Liver (tissue), 9 donors: ENCODE results near the gene RPL35A. TPM values are rescaled to one million over a fixed set of nuclear protein-coding genes. Genes with fewer than 3 reads are reported as not detected.
A peak's percentile ranks its signal among the peaks of the same experiment; 100 is the strongest.

Experiments
- DNase-seq: peaks from one replicate; pipeline ENCODE4 v3.0.0-alpha.2; 2017; ENCODE audit warnings: low spot score
- H3K27ac ChIP-seq, 2 donors: one replicate each; pipeline ENCODE4 v1.7.0; 2013; ENCODE audit warnings: inconsistent platforms in 2 of 2, low read length in 2 of 2, control low read depth in 1 of 2, low read depth in 1 of 2, mild to moderate bottlenecking in 1 of 2
- H3K27me3 ChIP-seq, 4 donors: one replicate each; pipeline versions ENCODE4 v1.6.1 to v1.7.0; 2013; ENCODE audit warnings: low read length in 3 of 4, inconsistent platforms in 1 of 4, mild to moderate bottlenecking in 1 of 4, moderate library complexity in 1 of 4; ENCODE audit not compliant: control insufficient read depth in 4 of 4, insufficient read depth in 4 of 4
- H3K36me3 ChIP-seq, 4 donors: one replicate each; pipeline versions ENCODE4 v1.6.1 to v1.7.0; 2013; ENCODE audit warnings: low read length in 3 of 4, mild to moderate bottlenecking in 3 of 4, low read depth in 1 of 4, moderate library complexity in 1 of 4; ENCODE audit not compliant: control insufficient read depth in 4 of 4, insufficient read depth in 3 of 4
- H3K4me1 ChIP-seq, 4 donors: one replicate each; pipeline versions ENCODE4 v1.6.1 to v1.7.0; 2013; ENCODE audit warnings: low read length in 3 of 4, mild to moderate bottlenecking in 3 of 4, moderate library complexity in 1 of 4; ENCODE audit not compliant: control insufficient read depth in 4 of 4, insufficient read depth in 4 of 4
- H3K4me3 ChIP-seq, 3 donors: one replicate each; pipeline versions ENCODE4 v1.6.1 to v1.7.0; 2013; ENCODE audit warnings: low read length in 3 of 3, control low read depth in 1 of 3, low read depth in 1 of 3, mild to moderate bottlenecking in 1 of 3
- H3K9ac ChIP-seq, 2 donors: one replicate each; pipeline ENCODE4 v1.7.0; 2013; ENCODE audit warnings: low read length in 2 of 2, mild to moderate bottlenecking in 2 of 2, moderate library complexity in 2 of 2, control low read depth in 1 of 2, low read depth in 1 of 2
- H3K9me3 ChIP-seq, 4 donors: one replicate each; pipeline versions ENCODE4 v1.6.1 to v1.7.0; 2013; ENCODE audit warnings: low read length in 3 of 4; ENCODE audit not compliant: control insufficient read depth in 4 of 4
- EGR1 ChIP-seq, 2 donors: IDR thresholded peaks; 2 replicates each; pipeline ENCODE4 v1.6.1; 2016 to 2018; ENCODE audit warnings: antibody characterized with exemption in 2 of 2, low read depth in 2 of 2
- FOXA1 ChIP-seq: IDR thresholded peaks from 2 replicates; pipeline ENCODE4 v1.6.1; 2016; ENCODE audit warnings: antibody characterized with exemption
- FOXA2 ChIP-seq: IDR thresholded peaks from 2 replicates; pipeline ENCODE4 v1.6.1; 2016; ENCODE audit warnings: antibody characterized with exemption
- GABPA ChIP-seq, 2 donors: IDR thresholded peaks in 1 of 2; conservative IDR thresholded peaks in 1 of 2; 2 replicates each; pipeline ENCODE4 v1.6.1; 2016; ENCODE audit warnings: antibody characterized with exemption in 2 of 2, mild to moderate bottlenecking in 1 of 2, moderate library complexity in 1 of 2
- HNF4A ChIP-seq, 2 donors: conservative IDR thresholded peaks; 2 replicates each; pipeline ENCODE4 v1.6.1; 2016; ENCODE audit warnings: antibody characterized with exemption in 2 of 2, mild to moderate bottlenecking in 2 of 2
- HNF4G ChIP-seq: IDR thresholded peaks from 2 replicates; pipeline ENCODE4 v1.6.1; 2016; ENCODE audit warnings: antibody characterized with exemption
- JUND ChIP-seq, 2 donors: IDR thresholded peaks; 2 replicates each; pipeline ENCODE4 v1.6.1; 2016; ENCODE audit warnings: antibody characterized with exemption in 2 of 2
- NR2F2 ChIP-seq: IDR thresholded peaks from 2 replicates; pipeline ENCODE4 v1.6.1; 2016; ENCODE audit warnings: antibody characterized with exemption
- RAD21 ChIP-seq, 2 donors: IDR thresholded peaks; 2 replicates each; pipeline ENCODE4 v1.6.1; 2016; ENCODE audit warnings: antibody characterized with exemption in 2 of 2, mild to moderate bottlenecking in 2 of 2
- RXRA ChIP-seq, 2 donors: IDR thresholded peaks; 2 replicates each; pipeline ENCODE4 v1.6.1; 2017 to 2018; ENCODE audit warnings: antibody characterized with exemption in 2 of 2, mild to moderate bottlenecking in 1 of 2
- SP1 ChIP-seq: IDR thresholded peaks from 2 replicates; pipeline ENCODE4 v1.6.1; 2018; ENCODE audit warnings: antibody characterized with exemption, mild to moderate bottlenecking
- TAF1 ChIP-seq: conservative IDR thresholded peaks from 2 replicates; pipeline ENCODE4 v1.6.1; 2016; ENCODE audit warnings: antibody characterized with exemption, mild to moderate bottlenecking
- YY1 ChIP-seq: IDR thresholded peaks from 2 replicates; pipeline ENCODE4 v1.6.1; 2016; ENCODE audit warnings: antibody characterized with exemption, mild to moderate bottlenecking
- WGBS: extraction: QIAGEN DNeasy Blood & Tissue Kit; methylation state at CpG from one replicate; pipeline ENCODE4 v1.1.7; 2013; 5-methylcytosine and 5-hydroxymethylcytosine counted together
- polyA plus RNA-seq, 2 donors: library from polyadenylated mRNA; stranded (reverse) in 1 of 2; unstranded in 1 of 2; fragments of 200-250 nt in 1 of 2; fragments of >200 nt in 1 of 2; fragmentation: Nextera tagmentation in 1 of 2; extraction: Ambion mirVana in 1 of 2; gene quantifications; one replicate each; pipeline versions ENCODE4 v1.2.1 to v1.2.3, GENCODE V29; 2013 to 2015
- total RNA-seq, 2 donors: library from RNA; depleted of rRNA; stranded (reverse); fragments of >200 nt; gene quantifications; one replicate each; pipeline ENCODE4 v1.2.3, GENCODE V29; 2014
- TF ChIP-seq, protein P1 (sequence below): fragments of 150-350 bp; IDR thresholded peaks from 2 replicates; pipeline ENCODE4 v1.5.1; 2017; ENCODE audit warnings: improper control_type of control experiment, low read depth, low read length; ENCODE audit not compliant: missing input control
- TF ChIP-seq, protein P2 (sequence below): IDR thresholded peaks from 2 replicates; pipeline ENCODE4 v1.6.1; 2016; ENCODE audit warnings: antibody characterized with exemption
- TF ChIP-seq, protein P3 (sequence below): IDR thresholded peaks from 2 replicates; pipeline ENCODE4 v1.6.1; 2016; ENCODE audit warnings: antibody characterized with exemption
- TF ChIP-seq, protein P4 (sequence below): IDR thresholded peaks from 2 replicates; pipeline ENCODE4 v1.6.1; 2016; ENCODE audit warnings: antibody characterized with exemption
- TF ChIP-seq, protein P5 (sequence below): IDR thresholded peaks from 2 replicates; pipeline ENCODE4 v1.6.1; 2016; ENCODE audit warnings: antibody characterized with exemption, mild to moderate bottlenecking
- donor health status: healthy.
- donor health status: healthy.
- donor health status: healthy.
- donor health status: healthy.
- donor health status: healthy.

The RPL35A gene
- total and polyA plus RNA-seq, 4 donors, result 121 to 361 (median 270) TPM

DNA sequence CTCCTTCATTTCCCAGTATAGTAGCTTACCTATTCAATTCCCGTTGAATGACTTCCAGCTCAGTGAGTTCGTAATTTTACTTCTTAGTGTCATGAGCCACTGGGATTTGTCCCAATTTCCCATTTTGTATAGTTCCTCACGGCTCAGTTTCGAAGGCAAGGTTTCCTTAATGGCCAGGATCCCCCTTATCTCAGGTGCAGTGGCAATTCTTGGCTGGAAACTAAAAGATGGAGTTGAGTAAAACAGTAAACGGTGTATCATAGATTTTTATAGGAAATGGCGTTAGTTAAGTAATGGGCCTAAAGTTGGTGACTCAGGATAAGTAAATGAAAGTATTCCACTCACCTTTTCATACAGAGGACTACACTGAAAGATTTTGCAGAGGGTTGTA, 9.5 kb downstream of the RPL35A start:
- H3K36me3 ChIP-seq, result peaks cover 7 to 20% (median 18%) of the 10 kb centered on the region in 4 donors
- H3K4me3 ChIP-seq, result peak overlapping the region; percentile 89 to 94 (median 94)
- WGBS, result 63% methylated on average over 6 of the region's 6 CpGs
- peaks cover 0 to 27% (median 14%) of the 10 kb centered on the region in 4 donors for H3K4me1 ChIP-seq
- H3K27ac ChIP-seq, result peak overlapping the region; percentile 61 to 70
- no peak for TF ChIP-seq TAF1
- TF ChIP-seq SP1, result no peak
- TF ChIP-seq JUND (IDR thresholded peaks at IDR 0.05), result no peak
- TF ChIP-seq YY1, result no peak
- TF ChIP-seq, protein P1, sequence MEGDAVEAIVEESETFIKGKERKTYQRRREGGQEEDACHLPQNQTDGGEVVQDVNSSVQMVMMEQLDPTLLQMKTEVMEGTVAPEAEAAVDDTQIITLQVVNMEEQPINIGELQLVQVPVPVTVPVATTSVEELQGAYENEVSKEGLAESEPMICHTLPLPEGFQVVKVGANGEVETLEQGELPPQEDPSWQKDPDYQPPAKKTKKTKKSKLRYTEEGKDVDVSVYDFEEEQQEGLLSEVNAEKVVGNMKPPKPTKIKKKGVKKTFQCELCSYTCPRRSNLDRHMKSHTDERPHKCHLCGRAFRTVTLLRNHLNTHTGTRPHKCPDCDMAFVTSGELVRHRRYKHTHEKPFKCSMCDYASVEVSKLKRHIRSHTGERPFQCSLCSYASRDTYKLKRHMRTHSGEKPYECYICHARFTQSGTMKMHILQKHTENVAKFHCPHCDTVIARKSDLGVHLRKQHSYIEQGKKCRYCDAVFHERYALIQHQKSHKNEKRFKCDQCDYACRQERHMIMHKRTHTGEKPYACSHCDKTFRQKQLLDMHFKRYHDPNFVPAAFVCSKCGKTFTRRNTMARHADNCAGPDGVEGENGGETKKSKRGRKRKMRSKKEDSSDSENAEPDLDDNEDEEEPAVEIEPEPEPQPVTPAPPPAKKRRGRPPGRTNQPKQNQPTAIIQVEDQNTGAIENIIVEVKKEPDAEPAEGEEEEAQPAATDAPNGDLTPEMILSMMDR, result no peak
- TF ChIP-seq, protein P2, sequence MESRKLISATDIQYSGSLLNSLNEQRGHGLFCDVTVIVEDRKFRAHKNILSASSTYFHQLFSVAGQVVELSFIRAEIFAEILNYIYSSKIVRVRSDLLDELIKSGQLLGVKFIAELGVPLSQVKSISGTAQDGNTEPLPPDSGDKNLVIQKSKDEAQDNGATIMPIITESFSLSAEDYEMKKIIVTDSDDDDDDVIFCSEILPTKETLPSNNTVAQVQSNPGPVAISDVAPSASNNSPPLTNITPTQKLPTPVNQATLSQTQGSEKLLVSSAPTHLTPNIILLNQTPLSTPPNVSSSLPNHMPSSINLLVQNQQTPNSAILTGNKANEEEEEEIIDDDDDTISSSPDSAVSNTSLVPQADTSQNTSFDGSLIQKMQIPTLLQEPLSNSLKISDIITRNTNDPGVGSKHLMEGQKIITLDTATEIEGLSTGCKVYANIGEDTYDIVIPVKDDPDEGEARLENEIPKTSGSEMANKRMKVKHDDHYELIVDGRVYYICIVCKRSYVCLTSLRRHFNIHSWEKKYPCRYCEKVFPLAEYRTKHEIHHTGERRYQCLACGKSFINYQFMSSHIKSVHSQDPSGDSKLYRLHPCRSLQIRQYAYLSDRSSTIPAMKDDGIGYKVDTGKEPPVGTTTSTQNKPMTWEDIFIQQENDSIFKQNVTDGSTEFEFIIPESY, result no peak
- TF ChIP-seq, protein P3, sequence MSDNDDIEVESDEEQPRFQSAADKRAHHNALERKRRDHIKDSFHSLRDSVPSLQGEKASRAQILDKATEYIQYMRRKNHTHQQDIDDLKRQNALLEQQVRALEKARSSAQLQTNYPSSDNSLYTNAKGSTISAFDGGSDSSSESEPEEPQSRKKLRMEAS, result no peak
- TF ChIP-seq FOXA1, result no peak
- TF ChIP-seq, protein P4, sequence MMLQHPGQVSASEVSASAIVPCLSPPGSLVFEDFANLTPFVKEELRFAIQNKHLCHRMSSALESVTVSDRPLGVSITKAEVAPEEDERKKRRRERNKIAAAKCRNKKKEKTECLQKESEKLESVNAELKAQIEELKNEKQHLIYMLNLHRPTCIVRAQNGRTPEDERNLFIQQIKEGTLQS, result no peak
- no peak for TF ChIP-seq FOXA2
- no peak for TF ChIP-seq RXRA (IDR thresholded peaks at IDR 0.05)
- no peak for TF ChIP-seq GABPA (IDR thresholded peaks at IDR 0.05 in 1 of 2, conservative IDR thresholded peaks at IDR 0.05 in 1 of 2)
- no peak for TF ChIP-seq RAD21 (IDR thresholded peaks at IDR 0.05)
- TF ChIP-seq HNF4G, result no peak
- TF ChIP-seq, protein P5, sequence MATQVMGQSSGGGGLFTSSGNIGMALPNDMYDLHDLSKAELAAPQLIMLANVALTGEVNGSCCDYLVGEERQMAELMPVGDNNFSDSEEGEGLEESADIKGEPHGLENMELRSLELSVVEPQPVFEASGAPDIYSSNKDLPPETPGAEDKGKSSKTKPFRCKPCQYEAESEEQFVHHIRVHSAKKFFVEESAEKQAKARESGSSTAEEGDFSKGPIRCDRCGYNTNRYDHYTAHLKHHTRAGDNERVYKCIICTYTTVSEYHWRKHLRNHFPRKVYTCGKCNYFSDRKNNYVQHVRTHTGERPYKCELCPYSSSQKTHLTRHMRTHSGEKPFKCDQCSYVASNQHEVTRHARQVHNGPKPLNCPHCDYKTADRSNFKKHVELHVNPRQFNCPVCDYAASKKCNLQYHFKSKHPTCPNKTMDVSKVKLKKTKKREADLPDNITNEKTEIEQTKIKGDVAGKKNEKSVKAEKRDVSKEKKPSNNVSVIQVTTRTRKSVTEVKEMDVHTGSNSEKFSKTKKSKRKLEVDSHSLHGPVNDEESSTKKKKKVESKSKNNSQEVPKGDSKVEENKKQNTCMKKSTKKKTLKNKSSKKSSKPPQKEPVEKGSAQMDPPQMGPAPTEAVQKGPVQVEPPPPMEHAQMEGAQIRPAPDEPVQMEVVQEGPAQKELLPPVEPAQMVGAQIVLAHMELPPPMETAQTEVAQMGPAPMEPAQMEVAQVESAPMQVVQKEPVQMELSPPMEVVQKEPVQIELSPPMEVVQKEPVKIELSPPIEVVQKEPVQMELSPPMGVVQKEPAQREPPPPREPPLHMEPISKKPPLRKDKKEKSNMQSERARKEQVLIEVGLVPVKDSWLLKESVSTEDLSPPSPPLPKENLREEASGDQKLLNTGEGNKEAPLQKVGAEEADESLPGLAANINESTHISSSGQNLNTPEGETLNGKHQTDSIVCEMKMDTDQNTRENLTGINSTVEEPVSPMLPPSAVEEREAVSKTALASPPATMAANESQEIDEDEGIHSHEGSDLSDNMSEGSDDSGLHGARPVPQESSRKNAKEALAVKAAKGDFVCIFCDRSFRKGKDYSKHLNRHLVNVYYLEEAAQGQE, result no peak
- no peak for TF ChIP-seq NR2F2
- TF ChIP-seq HNF4A (conservative IDR thresholded peaks at IDR 0.05), result no peak
- TF ChIP-seq EGR1 (IDR thresholded peaks at IDR 0.05; ENCODE audit: low read depth in 2 of 2), result no peak
- peak overlapping the region in 1 of 2 donors; percentile 52 for H3K9ac ChIP-seq
- H3K27me3 ChIP-seq, result no peaks in the 10 kb centered on the region
- no peaks in the 10 kb centered on the region for H3K9me3 ChIP-seq
- DNase-seq, result no peak
